Ascending aorta (tissue), 2 donors: ENCODE results near the gene COA8. TPM values are rescaled to one million over a fixed set of nuclear protein-coding genes. Genes with fewer than 3 reads are reported as not detected.
A peak's percentile ranks its signal among the peaks of the same experiment; 100 is the strongest.

Experiments used
- DNase-seq, 2 donors: peaks; one replicate each; pipeline ENCODE4 v3.0.0-alpha.2; 2019; ENCODE audit warnings: low spot score in 2 of 2
- H3K27ac ChIP-seq, 2 donors: fragments of 200-600 bp; sonication (generic); one replicate each; pipeline ENCODE4 v1.5.1; 2016 to 2017; ENCODE audit warnings: mild to moderate bottlenecking in 1 of 2
- H3K27me3 ChIP-seq: fragments of 200-600 bp; sonication (generic); one replicate; pipeline ENCODE4 v1.5.1; 2017
- H3K36me3 ChIP-seq, 2 donors: fragments of 200-600 bp; sonication (generic); one replicate each; pipeline ENCODE4 v1.5.1; 2016
- H3K4me1 ChIP-seq, 2 donors: fragments of 200-600 bp; sonication (generic); one replicate each; pipeline ENCODE4 v1.5.1; 2016 to 2017; ENCODE audit warnings: mild to moderate bottlenecking in 1 of 2
- H3K4me3 ChIP-seq, 2 donors: fragments of 200-600 bp; sonication (generic); one replicate each; pipeline ENCODE4 v1.5.1; 2016 to 2017; ENCODE audit warnings: mild to moderate bottlenecking in 1 of 2
- H3K9me3 ChIP-seq, 2 donors: fragments of 200-600 bp; sonication (generic); one replicate each; pipeline ENCODE4 v1.5.1; 2016
- intact Hi-C: fragments of 100-400 bp; cut with DNase I; formaldehyde crosslinking; loops from one replicate; pipeline ENCODE4 v1.15.1; 2023
- total RNA-seq: library from RNA; depleted of rRNA; stranded (reverse); fragments of >200 nt; gene quantifications from one replicate; pipeline ENCODE4 v1.1.0, GENCODE V29; 2016
- TF ChIP-seq, protein P1 (sequence below), 3 experiments: fragments of 200-600 bp in 2 of 3; fragments of 450-650 bp in 1 of 3; sonication (generic) in 2 of 3; IDR thresholded peaks; one replicate each; pipeline ENCODE4 v1.5.1; 2016 to 2019; ENCODE audit warnings: antibody characterized with exemption in 3 of 3, mild to moderate bottlenecking in 1 of 3, moderate library complexity in 1 of 3

COA8 gene
- total RNA-seq, 1 donor from 2014 or later: 37.7 TPM

DNA sequence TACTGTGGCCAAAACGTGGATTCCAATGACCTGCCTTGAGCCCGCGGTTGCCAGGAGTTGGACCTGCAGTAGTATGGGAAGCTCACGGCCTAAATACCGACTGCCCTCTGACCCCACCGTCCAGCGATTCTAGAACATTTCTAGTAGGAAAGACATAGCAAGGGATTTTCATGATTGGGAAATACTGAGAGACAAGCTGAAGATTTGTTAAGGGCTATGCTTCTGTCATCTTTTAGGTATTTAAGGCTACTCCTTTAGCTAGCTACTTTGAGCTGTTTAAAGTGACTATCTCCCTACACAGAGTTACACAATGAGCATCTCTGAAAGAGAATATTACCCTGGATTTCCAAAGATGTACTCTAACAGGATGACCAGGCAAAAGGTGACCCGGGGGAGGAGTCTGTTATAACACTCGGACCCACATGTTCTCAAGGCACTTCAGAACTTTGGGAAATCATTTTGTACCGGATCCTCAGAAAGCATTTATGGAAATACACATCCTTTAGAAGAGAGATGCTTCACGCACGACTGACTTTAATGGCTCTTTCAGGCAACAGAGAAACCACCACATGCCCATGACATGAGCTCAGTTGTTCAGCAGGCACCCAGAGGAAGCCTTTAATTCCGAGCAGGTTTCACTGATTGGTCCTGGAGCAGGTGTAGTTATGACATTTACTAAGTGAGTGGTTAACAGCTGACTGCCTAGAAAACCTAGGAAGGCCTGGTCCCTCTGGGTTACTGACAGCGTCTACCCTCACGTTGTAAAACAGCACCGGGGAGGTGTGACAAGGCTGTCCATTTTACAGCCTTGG is 4.5 kb upstream of the COA8 start:
- intact Hi-C loops: loop anchor here (10.0 kb wide), 2 partner anchors 223 to 1243 kb away; partner anchors contain the start of genes EIF5 and ZNF839
- peaks cover 18 to 32% of the 10 kb centered on the region in 2 donors for H3K36me3 ChIP-seq
- H3K27me3 ChIP-seq: no peaks in the 10 kb centered on the region
- H3K27ac ChIP-seq: peak overlapping the region in 1 of 2 donors; percentile 28
- DNase-seq: no peak
- TF ChIP-seq, protein P1, sequence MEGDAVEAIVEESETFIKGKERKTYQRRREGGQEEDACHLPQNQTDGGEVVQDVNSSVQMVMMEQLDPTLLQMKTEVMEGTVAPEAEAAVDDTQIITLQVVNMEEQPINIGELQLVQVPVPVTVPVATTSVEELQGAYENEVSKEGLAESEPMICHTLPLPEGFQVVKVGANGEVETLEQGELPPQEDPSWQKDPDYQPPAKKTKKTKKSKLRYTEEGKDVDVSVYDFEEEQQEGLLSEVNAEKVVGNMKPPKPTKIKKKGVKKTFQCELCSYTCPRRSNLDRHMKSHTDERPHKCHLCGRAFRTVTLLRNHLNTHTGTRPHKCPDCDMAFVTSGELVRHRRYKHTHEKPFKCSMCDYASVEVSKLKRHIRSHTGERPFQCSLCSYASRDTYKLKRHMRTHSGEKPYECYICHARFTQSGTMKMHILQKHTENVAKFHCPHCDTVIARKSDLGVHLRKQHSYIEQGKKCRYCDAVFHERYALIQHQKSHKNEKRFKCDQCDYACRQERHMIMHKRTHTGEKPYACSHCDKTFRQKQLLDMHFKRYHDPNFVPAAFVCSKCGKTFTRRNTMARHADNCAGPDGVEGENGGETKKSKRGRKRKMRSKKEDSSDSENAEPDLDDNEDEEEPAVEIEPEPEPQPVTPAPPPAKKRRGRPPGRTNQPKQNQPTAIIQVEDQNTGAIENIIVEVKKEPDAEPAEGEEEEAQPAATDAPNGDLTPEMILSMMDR (IDR thresholded peaks at IDR 0.05): no peak
- peaks cover 5 to 38% of the 10 kb centered on the region in 2 donors for H3K4me1 ChIP-seq
- no peaks in the 10 kb centered on the region for H3K9me3 ChIP-seq
- H3K4me3 ChIP-seq: no peak overlapping the region

DNA sequence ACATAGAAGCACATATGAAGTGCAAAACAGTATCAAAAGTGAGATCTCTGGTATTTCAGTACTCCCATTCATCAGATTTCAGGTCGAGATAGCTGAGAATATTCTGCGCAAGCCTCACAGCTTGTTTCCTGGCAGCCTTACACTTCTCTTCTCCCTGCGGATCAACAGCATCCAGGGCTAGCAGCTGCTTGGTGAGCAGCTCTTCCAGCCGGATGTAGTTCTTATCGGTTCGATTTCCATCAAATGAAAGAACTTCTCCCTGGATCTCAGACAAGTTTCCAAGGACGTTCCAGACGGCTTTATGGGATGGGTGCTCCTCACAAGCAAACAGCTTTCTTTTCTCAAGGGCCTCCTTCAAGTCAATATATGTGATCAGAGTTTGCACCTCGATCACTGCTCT is 3.0 kb upstream of the COA8 start:
- DNase-seq: no peak
- intact Hi-C loops: loop anchor here (5.0 to 10.0 kb wide), 3 partner anchors 158 to 1245 kb away; partner anchors contain the start of genes EIF5, XRCC3, ZFYVE21 and ZNF839
- Histone ChIP-seq H3K4me3 (no peak overlapping the region), H3K27ac (no peak overlapping the region), H3K4me1 (peaks cover 16 to 48% of the 10 kb centered on the region in 2 donors), H3K9me3 (no peaks in the 10 kb centered on the region), H3K36me3 (peaks cover 18 to 32% of the 10 kb centered on the region in 2 donors), H3K27me3 (no peaks in the 10 kb centered on the region)
- TF ChIP-seq, protein P1 (IDR thresholded peaks at IDR 0.05): no peak

DNA sequence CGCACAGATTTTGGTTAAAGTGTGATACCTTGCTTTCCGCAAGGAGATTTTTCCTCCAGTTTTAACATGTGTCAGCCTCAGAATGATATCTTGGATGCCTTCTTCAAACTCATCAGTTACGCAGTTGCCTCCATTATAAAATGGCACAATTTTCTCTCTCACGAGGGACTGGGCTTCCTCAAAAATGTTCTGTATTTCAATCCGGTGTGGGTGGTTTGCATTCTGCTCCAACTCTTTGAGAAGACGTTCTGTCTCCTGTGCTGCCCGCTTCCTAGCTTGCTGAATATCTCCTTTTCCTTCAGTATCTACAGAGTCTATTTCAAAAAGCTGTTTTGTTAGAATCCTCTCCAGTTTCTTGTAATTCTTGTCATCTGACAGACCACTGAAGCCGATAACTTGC is 2.1 kb upstream of the COA8 start:
- peaks cover 18 to 31% of the 10 kb centered on the region in 2 donors for H3K36me3 ChIP-seq
- peaks cover 16 to 51% of the 10 kb centered on the region in 2 donors for H3K4me1 ChIP-seq
- TF ChIP-seq, protein P1 (IDR thresholded peaks at IDR 0.05): no peak
- H3K4me3 ChIP-seq: peak overlapping the region in 1 of 2 donors; percentile 90
- no peaks in the 10 kb centered on the region for H3K27me3 ChIP-seq
- intact Hi-C loops: loop anchor here (5.0 kb wide), 1 partner anchor 157 kb away; the partner anchor contains the start of genes XRCC3 and ZFYVE21
- DNase-seq: no peak
- H3K27ac ChIP-seq: peak overlapping the region; percentile 93 to 96
- H3K9me3 ChIP-seq: no peaks in the 10 kb centered on the region

DNA sequence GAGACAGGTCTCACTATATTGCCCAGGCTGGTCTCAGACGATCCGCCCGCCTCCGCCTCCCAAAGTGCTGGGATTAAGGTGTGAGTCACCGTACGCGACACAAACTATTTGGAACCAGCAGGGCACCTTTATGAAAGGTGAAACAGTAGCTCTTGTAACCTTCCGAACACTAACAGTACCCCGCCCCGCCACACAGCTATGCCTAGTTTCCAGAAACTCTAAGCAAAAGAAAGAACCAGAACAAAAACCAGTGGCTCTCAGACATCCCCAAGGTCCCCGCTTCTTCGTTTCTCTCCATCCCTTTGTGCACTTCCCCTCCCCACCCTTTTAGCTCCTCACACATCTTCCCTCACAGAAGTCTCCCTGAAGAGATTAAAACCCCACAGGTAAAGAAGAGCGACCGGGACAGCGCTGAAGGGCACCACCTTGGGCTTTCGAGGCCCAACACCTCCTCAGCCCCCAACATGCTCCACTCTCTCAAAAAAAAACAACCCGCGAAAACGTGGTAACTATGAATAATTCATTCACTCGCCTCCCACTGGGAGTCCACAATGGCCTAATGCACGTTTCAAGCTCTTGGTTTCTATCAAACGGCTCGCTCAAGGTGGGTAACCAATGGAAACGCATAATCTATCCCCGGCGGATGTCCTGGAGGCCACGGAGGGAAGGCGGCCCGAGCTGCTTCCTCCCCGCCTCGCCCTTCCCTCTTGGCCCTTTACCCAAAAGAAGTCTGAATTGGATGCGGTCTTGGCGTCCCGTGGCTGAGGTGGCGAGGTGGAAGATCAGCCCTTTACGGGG is 1.2 kb upstream of the COA8 start:
- intact Hi-C loops: loop anchor here (2.0 to 5.0 kb wide), 2 partner anchors 67 to 156 kb away; partner anchors contain the start of genes KLC1, XRCC3 and ZFYVE21
- H3K27ac ChIP-seq: peak overlapping the region; percentile 93 to 96
- DNase-seq: no peak
- peaks cover 18 to 29% of the 10 kb centered on the region in 2 donors for H3K36me3 ChIP-seq
- H3K9me3 ChIP-seq: no peaks in the 10 kb centered on the region
- H3K27me3 ChIP-seq: no peaks in the 10 kb centered on the region
- TF ChIP-seq, protein P1 (IDR thresholded peaks at IDR 0.05): no peak
- peak overlapping the region; percentile 81 to 90 for H3K4me3 ChIP-seq
- H3K4me1 ChIP-seq: peaks cover 16 to 50% of the 10 kb centered on the region in 2 donors

DNA sequence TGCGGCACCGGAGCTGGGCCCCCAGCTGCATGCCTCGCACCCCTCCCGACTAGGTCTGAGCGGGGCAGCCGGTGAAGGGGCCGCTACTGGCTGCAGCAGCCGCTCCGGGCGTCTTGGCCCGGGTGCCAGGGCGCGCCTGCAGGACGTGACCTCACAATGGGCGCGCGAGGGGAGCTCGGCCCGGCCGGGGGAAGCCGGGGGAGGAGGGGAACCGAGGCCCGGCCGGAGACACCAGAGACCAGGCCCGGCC is 656 bp upstream of the COA8 start:
- peaks cover 18 to 29% of the 10 kb centered on the region in 2 donors for H3K36me3 ChIP-seq
- DNase-seq: no peak

More for the DNA sequence above, 656 bp upstream of the COA8 start:
- Histone ChIP-seq H3K27me3 (no peaks in the 10 kb centered on the region), H3K4me1 (peaks cover 16 to 50% of the 10 kb centered on the region in 2 donors), H3K9me3 (no peaks in the 10 kb centered on the region), H3K27ac (peak overlapping the region; percentile 93 to 96), H3K4me3 (peak overlapping the region; percentile 81 to 90)
- TF ChIP-seq, protein P1 (IDR thresholded peaks at IDR 0.05): no peak
- intact Hi-C loops: loop anchor here (2.0 to 5.0 kb wide), 2 partner anchors 67 to 155 kb away; partner anchors contain the start of genes KLC1, XRCC3 and ZFYVE21
